Nephron progenitor cell (in vitro differentiated cells): ENCODE measurements around the gene DNM2.
A peak's percentile ranks its signal among the peaks of the same experiment; 100 is the strongest.

Experiments used
- DNase-seq: peaks from one replicate; pipeline ENCODE4 v3.0.0; 2021
- H3K27ac Mint-ChIP-seq: 2 replicates; pipeline ENCODE4 v1.8.0; 2021; ENCODE audit warnings: mild to moderate bottlenecking, moderate library complexity, mixed read lengths
- H3K27me3 Mint-ChIP-seq: 2 replicates; pipeline ENCODE4 v1.8.0; 2021; ENCODE audit warnings: mild to moderate bottlenecking, low read depth, mixed read lengths; ENCODE audit not compliant: poor library complexity
- H3K36me3 Mint-ChIP-seq: 2 replicates; pipeline ENCODE4 v1.8.0; 2021; ENCODE audit warnings: low read depth, mixed read lengths
- H3K4me1 Mint-ChIP-seq: 2 replicates; pipeline ENCODE4 v1.8.0; 2021; ENCODE audit warnings: mixed read lengths
- H3K4me3 Mint-ChIP-seq: 2 replicates; pipeline ENCODE4 v1.8.0; 2021; ENCODE audit warnings: mild to moderate bottlenecking, moderate library complexity, mixed read lengths
- H3K9me3 Mint-ChIP-seq: 2 replicates; pipeline ENCODE4 v1.8.0; 2021; ENCODE audit warnings: mild to moderate bottlenecking, moderate library complexity, mixed read lengths
- CTCF ChIP-seq: fragments of 200-600 bp; sonication (generic); IDR thresholded peaks from 2 replicates; pipeline ENCODE4 v1.5.0; 2021; ENCODE audit warnings: antibody characterized with exemption

Gene DNM2

GRCh38 chr19:10817291-10818038 is 99.6 kb downstream of the DNM2 start:
- no peak overlapping the region for H3K4me3 Mint-ChIP-seq
- no peak for TF ChIP-seq CTCF
- peaks cover 45% of the 10 kb centered on the region for H3K36me3 Mint-ChIP-seq
- H3K27ac Mint-ChIP-seq: peak overlapping the region; percentile 91
- no peak for DNase-seq
- no peaks in the 10 kb centered on the region for H3K27me3 Mint-ChIP-seq
- H3K9me3 Mint-ChIP-seq: no peaks in the 10 kb centered on the region
- peaks cover 15% of the 10 kb centered on the region for H3K4me1 Mint-ChIP-seq

GRCh38 chr19:10818301-10819123 is 100.6 kb downstream of the DNM2 start:
- H3K27ac Mint-ChIP-seq: no peak overlapping the region
- no peak overlapping the region for H3K4me3 Mint-ChIP-seq
- H3K4me1 Mint-ChIP-seq: peaks cover 15% of the 10 kb centered on the region
- no peak for TF ChIP-seq CTCF
- DNase-seq: no peak
- H3K9me3 Mint-ChIP-seq: no peaks in the 10 kb centered on the region
- no peaks in the 10 kb centered on the region for H3K27me3 Mint-ChIP-seq
- H3K36me3 Mint-ChIP-seq: peaks cover 39% of the 10 kb centered on the region

GRCh38 chr19:10819124-10820060 is 101.5 kb downstream of the DNM2 start:
- H3K4me3 Mint-ChIP-seq: no peak overlapping the region
- no peaks in the 10 kb centered on the region for H3K27me3 Mint-ChIP-seq
- TF ChIP-seq CTCF: no peak
- peaks cover 41% of the 10 kb centered on the region for H3K36me3 Mint-ChIP-seq
- no peaks in the 10 kb centered on the region for H3K9me3 Mint-ChIP-seq
- DNase-seq: no peak
- peak overlapping the region; percentile 83 for H3K27ac Mint-ChIP-seq
- H3K4me1 Mint-ChIP-seq: peaks cover 15% of the 10 kb centered on the region

DNA sequence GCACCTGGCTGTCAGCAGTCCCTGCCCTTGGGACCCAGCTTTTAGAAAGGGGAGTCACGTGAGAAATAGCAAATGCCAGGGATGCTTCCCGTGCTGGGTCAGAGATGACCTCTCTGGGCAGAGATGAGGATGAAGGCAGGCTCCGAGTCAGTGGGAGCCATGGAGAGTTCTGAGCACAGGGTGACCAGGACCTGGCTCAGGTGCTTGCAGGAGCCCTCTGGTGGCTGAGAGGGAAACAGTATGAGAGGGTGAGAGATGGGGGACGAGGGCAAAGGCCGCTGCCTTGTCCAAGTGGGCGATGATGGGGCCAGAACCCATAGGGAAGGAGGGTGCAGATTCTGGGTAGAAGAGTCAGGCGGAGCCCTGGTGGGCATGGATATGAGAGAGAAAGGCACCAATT is 102.3 kb downstream of the DNM2 start:
- no peak for TF ChIP-seq CTCF
- Mint-ChIP-seq H3K9me3 (no peaks in the 10 kb centered on the region), H3K27me3 (no peaks in the 10 kb centered on the region), H3K4me1 (peaks cover 15% of the 10 kb centered on the region), H3K36me3 (peaks cover 41% of the 10 kb centered on the region), H3K4me3 (no peak overlapping the region), H3K27ac (peak overlapping the region; percentile 83)
- DNase-seq: no peak

- Mint-ChIP-seq H3K36me3 (peaks cover 57% of the 10 kb centered on the region), H3K9me3 (no peaks in the 10 kb centered on the region), H3K4me1 (no peaks in the 10 kb centered on the region), H3K27ac (peak overlapping the region; percentile 59), H3K27me3 (no peaks in the 10 kb centered on the region), H3K4me3 (no peak overlapping the region)
- DNase-seq: no peak
- no peak for TF ChIP-seq CTCF
These were observed 105.8 kb downstream of the DNM2 start for GRCh38 chr19:10823690-10824089.
